ENCODE data around the gene GNB1L.

The GNB1L gene

DNA sequence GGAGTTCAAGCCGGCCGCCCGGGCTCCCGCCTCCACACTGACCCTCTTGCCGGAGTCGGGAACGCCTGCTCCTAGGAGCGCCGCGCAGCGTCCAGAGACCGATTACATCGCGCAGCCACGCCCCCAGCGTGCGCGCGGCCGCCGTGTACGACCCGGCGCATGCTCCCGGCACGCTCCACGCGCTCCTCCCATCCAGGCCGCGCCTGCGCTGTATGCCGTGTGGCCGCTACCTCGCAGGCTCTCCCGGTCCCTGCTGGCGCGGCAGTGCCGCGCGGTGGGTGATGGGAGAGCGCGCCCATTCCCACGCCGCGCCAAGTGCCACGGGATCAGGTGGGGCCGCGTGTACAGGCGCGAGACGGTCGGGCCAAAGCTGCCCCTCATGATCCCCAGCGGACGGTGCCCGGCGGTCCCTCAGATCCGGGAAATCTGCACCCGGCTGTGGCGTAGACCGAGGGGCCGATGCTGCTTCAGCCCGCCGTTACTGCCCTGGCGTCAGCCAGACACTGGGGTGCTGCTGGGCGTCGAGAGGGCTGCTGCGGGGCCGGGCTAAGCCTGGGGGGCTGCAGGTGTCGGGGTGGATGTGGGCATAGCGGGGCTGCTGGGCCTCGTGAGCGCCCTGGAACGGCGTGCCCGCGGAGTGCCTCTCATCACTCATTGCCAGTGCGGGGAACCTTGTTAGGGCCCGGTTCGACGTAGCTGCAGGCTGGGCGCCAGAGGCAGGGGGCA, at the start of gene GNB1L, which contains the start of gene RTL10:
TSS of gene GNB1L (minus strand) at position 97 of the 726 bp plus-strand sequence. CDS start 33,519 bp downstream, outside the sequence.
TSS of gene RTL10 (minus strand) at position 97 of the 726 bp plus-strand sequence. CDS start 2,613 bp downstream, outside the sequence.
- peak; percentile 55 to 98 (median 92) for DNase-seq

DNA sequence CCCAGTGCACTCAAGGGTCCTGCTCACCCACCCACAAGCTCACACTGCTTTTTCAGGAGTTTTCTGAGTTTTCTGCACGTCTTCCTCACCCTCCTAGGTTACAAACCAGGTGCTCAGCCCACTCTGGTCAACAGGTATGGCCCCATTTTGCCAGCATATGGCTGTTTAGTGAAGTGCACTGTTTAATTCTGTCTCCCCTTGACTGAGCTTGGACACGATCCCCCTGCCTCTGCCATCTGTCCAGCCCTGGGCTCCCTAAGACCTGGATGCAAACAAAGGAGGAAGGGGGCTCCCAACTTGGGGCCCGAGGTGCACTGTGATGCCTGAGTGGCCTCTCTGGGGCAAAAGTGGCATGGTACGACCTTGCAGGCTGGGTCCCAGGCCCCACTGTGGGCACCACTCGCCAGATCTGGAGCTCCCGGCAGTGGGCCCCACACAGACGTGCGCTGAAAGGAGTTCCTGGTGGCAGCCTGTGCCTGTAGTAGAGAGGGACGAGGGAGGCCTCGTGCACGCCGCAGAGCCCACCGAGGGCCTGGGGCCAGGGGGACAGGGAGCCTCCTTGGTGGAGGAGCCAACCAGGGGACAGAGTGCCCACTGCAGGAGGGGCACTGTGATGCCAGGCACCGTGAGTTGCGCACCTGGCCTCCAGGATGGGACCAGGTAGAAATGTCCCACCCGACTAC, 49.6 kb upstream of the GNB1L start:
- no peak for DNase-seq

GRCh38 chr22:19903513-19903912, 48.8 kb upstream of the GNB1L start:
- no peak for DNase-seq

- DNase-seq = no peak
These were observed 48.4 kb upstream of the GNB1L start for GRCh38 chr22:19903031-19903430.

DNA sequence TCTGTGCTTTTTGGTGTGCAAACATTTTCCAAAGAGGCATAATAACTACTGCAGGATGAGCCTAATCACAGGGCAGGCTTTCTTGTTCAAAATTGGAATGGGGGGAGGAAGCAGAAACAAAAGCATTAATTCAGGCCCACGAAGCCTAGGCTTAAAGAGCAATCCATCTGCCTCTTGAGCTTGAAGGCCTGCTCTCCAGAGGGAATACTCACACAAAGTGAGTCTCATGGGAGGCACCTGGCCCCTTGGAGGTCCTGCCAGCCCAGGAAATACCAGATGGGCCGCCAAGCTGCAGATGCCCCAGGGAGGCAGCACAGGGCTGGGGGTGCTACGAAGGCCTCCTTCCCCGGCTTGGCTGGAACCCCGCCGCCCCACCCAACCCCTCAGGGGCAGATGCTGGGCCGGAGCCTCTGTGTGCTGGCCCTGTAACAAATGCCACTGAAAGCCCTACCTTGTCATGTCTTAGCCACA, 47.6 kb upstream of the GNB1L start:
- no peak for DNase-seq

- DNase-seq = no peak
These were observed 47.0 kb upstream of the GNB1L start for GRCh38 chr22:19901577-19902244.

DNA sequence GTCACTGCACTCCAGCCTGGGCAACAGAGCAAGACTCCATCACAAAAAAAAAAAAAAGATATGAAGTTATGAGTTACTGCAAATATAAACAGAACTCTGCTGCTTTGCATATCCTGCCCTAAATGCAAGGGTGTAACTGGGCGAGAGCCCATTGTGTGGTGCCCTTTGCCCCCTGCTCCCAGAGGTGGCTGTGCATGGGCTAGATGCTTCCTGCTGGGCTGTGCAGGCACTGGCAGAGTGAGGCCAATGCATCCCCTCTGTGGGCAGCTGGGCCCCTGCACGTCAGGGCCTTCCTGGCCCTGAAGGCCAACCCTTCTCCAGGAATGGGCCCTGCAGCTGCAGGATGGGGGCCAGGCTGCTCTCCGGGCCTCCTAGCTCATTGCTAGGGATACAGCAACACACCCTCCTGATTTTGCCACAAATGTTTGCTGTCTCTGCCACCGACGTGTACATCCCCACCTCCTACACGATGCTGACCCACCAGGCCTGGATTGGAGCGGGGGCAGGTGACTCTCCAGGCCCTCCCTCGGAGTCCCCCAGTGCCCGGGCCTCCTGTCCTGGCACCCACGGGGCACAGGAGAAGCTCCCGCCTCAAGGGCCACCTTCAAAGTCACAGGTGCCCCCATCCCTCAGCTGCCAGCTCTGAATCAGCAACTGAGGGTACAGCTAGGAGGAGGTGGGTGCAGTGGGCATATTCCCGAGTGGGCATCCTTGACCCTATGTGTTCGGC, 46.2 kb upstream of the GNB1L start:
- DNase-seq = no peak

- no peak for DNase-seq
These were observed 44.3 kb upstream of the GNB1L start for GRCh38 chr22:19898831-19899567.

- DNase-seq = no peak
These were observed 43.5 kb upstream of the GNB1L start for GRCh38 chr22:19898145-19898544.

DNA sequence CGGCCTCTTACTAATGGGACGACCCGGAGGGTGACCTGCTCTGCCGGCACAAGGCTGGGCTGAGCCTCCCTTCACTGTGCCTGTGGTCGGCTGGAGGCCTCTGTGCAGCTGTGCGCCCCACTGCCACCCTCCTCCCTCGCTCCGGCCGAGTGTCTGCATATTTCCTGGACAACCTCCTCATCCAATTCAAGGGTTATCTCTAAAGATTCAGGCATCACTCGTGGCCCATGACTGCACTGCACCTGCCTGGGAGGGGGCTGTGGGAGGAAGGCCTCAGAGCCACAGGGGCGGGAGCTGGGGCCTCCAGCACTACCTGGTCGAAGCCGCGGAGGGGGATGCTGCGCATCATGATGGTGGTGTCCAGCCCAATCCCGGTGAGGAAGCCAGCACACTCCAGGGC, 43.1 kb upstream of the GNB1L start:
- no peak for DNase-seq

DNA sequence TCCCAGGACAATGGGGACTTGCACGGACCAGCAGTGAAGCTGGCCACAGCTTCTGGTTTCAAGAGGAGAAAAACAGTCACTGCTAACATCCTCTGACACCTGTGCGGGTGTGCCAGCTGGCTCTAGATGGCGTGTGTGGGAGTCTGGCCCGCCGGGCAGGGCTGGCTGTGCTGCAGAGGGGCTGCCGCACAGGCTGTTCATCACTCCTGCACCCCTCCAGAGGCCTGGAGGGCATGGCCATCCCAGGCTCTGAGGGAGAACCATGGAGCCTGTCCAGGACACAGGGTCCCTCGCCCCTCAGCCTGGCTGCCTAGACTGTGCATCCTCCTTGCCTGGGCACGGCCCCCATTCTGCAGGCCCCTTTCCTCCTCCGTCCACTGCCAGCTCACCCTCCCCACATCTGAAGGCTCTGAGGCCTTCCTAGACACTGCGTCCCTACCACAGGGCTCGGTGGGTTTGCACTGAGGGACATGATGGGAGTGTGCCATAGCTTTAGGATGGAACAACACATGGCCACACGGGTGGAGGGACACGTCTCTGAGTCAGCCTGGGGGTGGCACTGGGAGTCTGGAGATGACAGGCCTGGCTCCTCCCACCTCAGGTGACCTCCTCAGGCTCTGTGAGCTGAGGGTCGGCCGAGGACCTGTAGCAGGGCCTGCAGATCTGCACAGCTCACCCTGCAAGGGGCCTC, 42.1 kb upstream of the GNB1L start:
- peak in 1 of 51 donors; percentile 45 for DNase-seq

- DNase-seq = no peak
These were observed 40.6 kb upstream of the GNB1L start for GRCh38 chr22:19895160-19895849.

GRCh38 chr22:19893363-19893762, 38.7 kb upstream of the GNB1L start:
- DNase-seq = no peak

- DNase-seq = no peak
These were observed 38.3 kb upstream of the GNB1L start for GRCh38 chr22:19892925-19893324.

DNA sequence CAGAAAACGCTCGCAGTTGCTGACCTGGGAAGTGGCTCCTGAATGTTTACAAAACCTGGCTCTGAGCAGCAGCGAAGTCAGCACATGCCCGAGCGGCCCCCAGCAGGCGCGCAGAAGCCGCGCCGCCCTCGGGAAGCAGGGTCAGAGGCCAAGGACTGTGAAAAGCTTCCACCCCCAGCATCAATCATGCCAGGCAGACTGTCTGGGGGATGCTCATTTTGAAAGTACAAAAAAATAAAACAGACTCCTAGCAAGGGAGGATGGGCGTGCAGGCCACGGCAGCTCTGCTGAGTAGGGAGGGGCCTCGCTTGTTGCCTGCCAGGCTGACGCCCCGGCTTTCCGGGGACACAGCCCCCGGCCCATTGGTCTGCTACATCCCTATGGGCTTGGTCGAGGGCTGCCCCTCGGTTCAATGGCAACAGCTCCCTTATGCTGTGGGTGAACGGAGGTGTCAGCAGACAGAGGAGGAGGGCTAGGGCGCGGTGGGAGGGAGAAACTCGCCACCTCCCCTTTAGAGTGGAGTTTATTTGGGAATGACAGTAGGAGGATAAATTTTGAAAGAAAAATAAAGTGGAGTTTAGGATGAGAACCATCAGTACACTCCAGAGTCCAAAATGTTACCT, 37.7 kb upstream of the GNB1L start:
- no peak for DNase-seq

DNA sequence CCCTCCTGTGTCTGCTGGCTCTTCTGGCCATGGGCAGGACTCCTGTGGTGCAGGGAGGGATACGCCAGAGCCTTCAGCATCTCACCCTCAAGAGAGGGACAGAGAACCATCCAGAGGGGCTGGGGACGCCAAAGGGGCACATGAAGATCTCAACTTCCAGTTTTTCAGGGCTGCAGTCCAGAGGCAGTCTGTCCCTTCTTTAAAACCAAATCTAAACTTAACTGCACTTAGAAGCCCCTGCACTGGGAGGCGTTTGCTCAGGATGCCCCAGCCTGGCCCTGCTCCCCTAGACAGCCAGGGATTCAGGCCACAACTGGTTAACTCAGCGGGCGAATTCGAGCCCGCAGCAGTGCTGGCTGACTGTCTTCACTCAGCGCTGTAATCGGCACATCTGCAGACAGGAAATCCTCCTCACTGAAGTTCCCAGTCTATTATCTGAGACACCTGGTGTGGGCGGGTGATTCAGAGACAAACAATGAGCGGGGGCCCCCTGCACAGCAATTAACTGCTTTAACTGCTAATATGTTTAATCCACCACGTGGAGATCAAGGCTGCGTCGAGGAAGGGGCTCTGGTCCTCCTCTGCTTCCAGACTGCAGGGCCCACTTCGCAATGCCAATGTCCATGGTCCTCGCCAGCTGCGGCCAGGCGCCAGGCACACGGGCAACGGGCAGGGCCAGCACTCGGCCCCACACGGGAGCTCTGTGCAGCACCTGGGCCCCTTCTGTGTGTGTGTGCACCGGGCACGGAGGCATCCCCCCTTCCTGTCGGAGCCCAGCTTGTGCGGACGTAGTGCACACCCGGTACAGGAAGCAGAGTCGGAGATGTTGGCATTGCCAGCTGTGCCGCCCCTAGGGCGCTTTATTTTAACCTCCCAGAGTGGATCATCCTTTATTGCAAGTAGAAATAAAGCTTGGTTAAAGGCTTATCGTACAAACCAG, 36.9 kb upstream of the GNB1L start:
- peak in 2 of 51 donors; percentile 33 to 40 for DNase-seq

DNA sequence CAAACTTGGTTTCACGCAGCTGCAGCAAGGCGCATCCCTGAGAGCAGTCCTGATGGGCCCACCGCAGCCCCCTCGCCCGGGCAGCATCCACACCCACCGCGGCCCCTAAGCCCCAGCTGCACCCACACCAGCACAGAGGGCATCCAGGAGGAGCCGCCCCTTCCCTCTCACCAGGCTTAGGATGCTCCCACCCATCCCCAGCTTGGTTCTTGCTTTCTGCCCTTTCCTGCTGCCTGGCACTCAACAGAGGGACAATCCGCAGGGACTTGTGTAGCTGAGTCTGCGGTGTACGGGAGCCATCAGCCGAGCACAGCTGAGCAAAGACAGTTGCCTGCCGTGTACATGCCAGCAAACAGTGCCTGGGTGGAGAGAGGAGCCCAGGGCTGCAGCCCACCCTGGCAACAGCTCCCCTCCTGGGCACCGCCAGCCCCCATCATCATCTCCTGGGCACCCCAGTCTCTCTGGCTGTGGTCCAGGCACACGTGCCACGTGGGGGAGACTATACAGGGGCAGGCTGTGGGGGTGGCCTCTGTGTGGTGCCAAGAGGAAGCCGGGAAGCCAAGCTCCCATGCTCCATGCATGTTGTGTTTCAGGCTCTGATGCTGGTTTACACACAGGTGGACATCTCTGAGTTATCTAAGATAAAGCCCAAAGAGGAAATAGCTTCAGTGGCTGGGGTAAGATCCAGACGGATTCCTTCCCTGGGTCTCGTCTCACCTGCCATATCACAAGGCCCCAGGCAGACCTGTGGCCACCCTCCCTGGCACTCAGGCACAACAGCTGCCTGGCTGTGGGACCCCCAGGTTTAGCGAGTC, 36.0 kb upstream of the GNB1L start:
- DNase-seq = no peak

Data from hypothalamus (tissue), 51 donors.